HEK293 (cell line): Measurements from ENCODE around the gene CNOT6L.

Experiments used
- GFI1B ChIP-seq: fragments of 450-650 bp; formaldehyde crosslinking; IDR thresholded peaks from 2 replicates; pipeline ENCODE4 v1.5.1; 2016; ENCODE audit warnings: missing biosample characterization, missing genetic modification characterization
- OSR2 ChIP-seq: fragments of 450-650 bp; formaldehyde crosslinking; IDR thresholded peaks from 2 replicates; pipeline ENCODE4 v1.5.1; 2016; ENCODE audit warnings: missing biosample characterization, missing genetic modification characterization
- TCF7L2 ChIP-seq: IDR thresholded peaks from 2 replicates; pipeline ENCODE4 v1.6.1; 2011; ENCODE audit warnings: low read depth, mild to moderate bottlenecking, inconsistent platforms, low read length, moderate library complexity, borderline replicate concordance
- WT1 ChIP-seq: fragments of 450-650 bp; formaldehyde crosslinking; IDR thresholded peaks from 2 replicates; pipeline ENCODE4 v1.5.1; 2016; ENCODE audit warnings: missing biosample characterization, missing genetic modification characterization
- ZBTB1 ChIP-seq: fragments of 450-650 bp; formaldehyde crosslinking; IDR thresholded peaks from 2 replicates; pipeline ENCODE4 v1.5.1; 2016; ENCODE audit warnings: missing biosample characterization, missing genetic modification characterization
- ZBTB17 ChIP-seq: fragments of 450-650 bp; formaldehyde crosslinking; IDR thresholded peaks from 2 replicates; pipeline ENCODE4 v1.5.1; 2016; ENCODE audit warnings: missing biosample characterization, missing genetic modification characterization
- ZFP37 ChIP-seq: fragments of 450-650 bp; formaldehyde crosslinking; IDR thresholded peaks from 2 replicates; pipeline ENCODE4 v1.5.1; 2016; ENCODE audit warnings: missing biosample characterization, missing genetic modification characterization
- ZIC2 ChIP-seq: fragments of 450-650 bp; formaldehyde crosslinking; IDR thresholded peaks from 2 replicates; pipeline ENCODE4 v1.5.1; 2016; ENCODE audit warnings: missing biosample characterization, missing genetic modification characterization
- ZNF121 ChIP-seq: fragments of 450-650 bp; formaldehyde crosslinking; IDR thresholded peaks from 2 replicates; pipeline ENCODE4 v1.5.1; 2016; ENCODE audit warnings: missing biosample characterization, missing genetic modification characterization
- ZNF175 ChIP-seq: fragments of 450-650 bp; formaldehyde crosslinking; IDR thresholded peaks from 2 replicates; pipeline ENCODE4 v1.5.1; 2016; ENCODE audit warnings: missing biosample characterization, missing genetic modification characterization
- ZNF37A ChIP-seq: fragments of 450-650 bp; IDR thresholded peaks from 2 replicates; pipeline ENCODE4 v1.5.1; 2018; ENCODE audit warnings: missing biosample characterization, missing genetic modification characterization
- ZNF433 ChIP-seq: fragments of 450-650 bp; formaldehyde crosslinking; IDR thresholded peaks from 2 replicates; pipeline ENCODE4 v1.5.1; 2016; ENCODE audit warnings: missing biosample characterization, missing genetic modification characterization, low read depth
- ZNF571 ChIP-seq: fragments of 450-650 bp; formaldehyde crosslinking; IDR thresholded peaks from 2 replicates; pipeline ENCODE4 v1.5.0; 2017; ENCODE audit warnings: missing biosample characterization, missing genetic modification characterization
- ZNF585B ChIP-seq: fragments of 450-650 bp; formaldehyde crosslinking; IDR thresholded peaks from 2 replicates; pipeline ENCODE4 v1.5.1; 2016; ENCODE audit warnings: missing biosample characterization, missing genetic modification characterization
- ZNF76 ChIP-seq: fragments of 450-650 bp; formaldehyde crosslinking; IDR thresholded peaks from 2 replicates; pipeline ENCODE4; 2016; ENCODE audit warnings: low read depth, missing biosample characterization, missing genetic modification characterization, borderline replicate concordance
- ZNF768 ChIP-seq: fragments of 450-650 bp; formaldehyde crosslinking; IDR thresholded peaks from 2 replicates; pipeline ENCODE4 v1.5.1; 2018; ENCODE audit warnings: missing biosample characterization, mild to moderate bottlenecking, missing genetic modification characterization
- TF ChIP-seq, protein P1 (sequence below): fragments of 450-650 bp; formaldehyde crosslinking; IDR thresholded peaks from 2 replicates; pipeline ENCODE4 v1.5.1; 2016; ENCODE audit warnings: missing biosample characterization, missing genetic modification characterization
- TF ChIP-seq, protein P2 (sequence below): fragments of 450-650 bp; formaldehyde crosslinking; IDR thresholded peaks from 2 replicates; pipeline ENCODE4 v1.5.1; 2016; ENCODE audit warnings: missing biosample characterization, missing genetic modification characterization
- TF ChIP-seq, protein P3 (sequence below): fragments of 450-650 bp; formaldehyde crosslinking; IDR thresholded peaks from 2 replicates; pipeline ENCODE4 v1.5.1; 2016; ENCODE audit warnings: missing biosample characterization, missing genetic modification characterization
- TF ChIP-seq, protein P4 (sequence below): fragments of 450-650 bp; formaldehyde crosslinking; IDR thresholded peaks from 2 replicates; pipeline ENCODE4 v1.5.1; 2016; ENCODE audit warnings: missing biosample characterization, missing genetic modification characterization
- TF ChIP-seq, protein P5 (sequence below): fragments of 450-650 bp; IDR thresholded peaks from 2 replicates; pipeline ENCODE4 v1.5.1; 2018; ENCODE audit warnings: missing biosample characterization, mild to moderate bottlenecking, missing genetic modification characterization

The CNOT6L gene

DNA sequence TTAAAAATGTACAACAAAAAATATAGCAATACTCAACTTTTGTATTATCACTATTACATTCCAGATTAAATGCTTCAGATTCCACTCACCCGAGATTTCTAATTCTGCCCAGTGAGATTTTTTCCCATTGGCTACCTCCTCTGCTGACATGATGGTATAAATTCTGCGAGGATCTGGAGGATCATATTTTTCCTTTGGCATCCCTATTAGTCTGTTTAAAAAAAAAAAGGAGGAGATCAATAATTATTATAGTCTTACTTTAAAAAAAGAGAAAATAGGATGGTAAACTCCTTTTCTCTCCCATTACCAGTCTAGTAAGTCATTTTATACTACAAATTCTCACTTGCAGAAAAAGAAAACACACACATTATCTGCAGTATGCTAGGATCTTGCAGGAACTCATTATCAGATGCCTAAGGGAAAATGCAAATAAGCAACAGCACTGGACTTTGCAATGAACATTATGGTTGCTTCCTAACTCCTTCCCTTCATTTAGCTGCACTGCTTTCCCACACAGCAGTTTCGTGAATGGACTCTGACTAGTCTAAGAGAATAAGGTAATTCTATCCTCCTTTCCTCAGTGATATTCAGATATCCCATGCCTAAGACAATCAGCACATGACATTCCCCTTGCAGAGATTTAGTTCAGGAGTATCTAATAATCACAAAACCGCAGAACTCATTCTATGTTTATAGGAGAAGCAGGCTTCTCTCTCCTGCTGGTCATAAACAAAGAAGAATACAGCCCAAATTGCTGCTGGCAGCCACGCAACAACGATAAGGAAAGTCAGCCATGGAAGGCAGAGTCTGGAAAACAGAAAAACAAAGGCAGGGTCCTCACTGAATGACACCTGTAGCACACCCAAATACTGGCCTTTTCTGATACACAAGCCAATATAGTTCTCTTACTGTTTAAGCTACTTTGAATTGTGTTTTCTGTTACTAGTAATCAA lies 42.7 kb downstream of the CNOT6L start (continued):
- TF ChIP-seq OSR2 (tag by site-specific recombination) (peak; percentile 89), ZNF76 (tag by site-specific recombination) (no peak), ZBTB1 (no peak), ZBTB17 (0 out of 2 replicates have a peak, but pooled peaks have one; percentile 27), TCF7L2 (no peak), WT1 (tag by site-specific recombination) (peak; percentile 51; the same call in 1 of the 2 replicates), ZIC2 (no peak), ZFP37 (tag by site-specific recombination) (no peak), ZNF175 (tag by site-specific recombination) (no peak), GFI1B (peak; percentile 61; the same call in 1 of the 2 replicates), ZNF571 (tag by site-specific recombination) (no peak), ZNF121 (tag by site-specific recombination) (no peak), ZNF37A (no peak), ZNF433 (tag by site-specific recombination) (no peak), ZNF768 (tag by site-specific recombination) (no peak), ZNF585B (tag by site-specific recombination) (no peak)
- TF ChIP-seq, protein P1, sequence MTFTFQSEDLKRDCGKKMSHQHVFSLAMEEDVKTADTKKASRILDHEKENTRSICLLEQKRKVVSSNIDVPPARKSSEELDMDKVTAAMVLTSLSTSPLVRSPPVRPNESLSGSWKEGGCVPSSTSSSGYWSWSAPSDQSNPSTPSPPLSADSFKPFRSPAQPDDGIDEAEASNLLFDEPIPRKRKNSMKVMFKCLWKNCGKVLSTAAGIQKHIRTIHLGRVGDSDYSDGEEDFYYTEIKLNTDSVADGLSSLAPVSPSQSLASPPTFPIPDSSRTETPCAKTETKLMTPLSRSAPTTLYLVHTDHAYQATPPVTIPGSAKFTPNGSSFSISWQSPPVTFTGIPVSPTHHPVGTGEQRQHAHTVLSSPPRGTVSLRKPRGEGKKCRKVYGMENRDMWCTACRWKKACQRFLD (tag by site-specific recombination): no peak
- TF ChIP-seq, protein P2, sequence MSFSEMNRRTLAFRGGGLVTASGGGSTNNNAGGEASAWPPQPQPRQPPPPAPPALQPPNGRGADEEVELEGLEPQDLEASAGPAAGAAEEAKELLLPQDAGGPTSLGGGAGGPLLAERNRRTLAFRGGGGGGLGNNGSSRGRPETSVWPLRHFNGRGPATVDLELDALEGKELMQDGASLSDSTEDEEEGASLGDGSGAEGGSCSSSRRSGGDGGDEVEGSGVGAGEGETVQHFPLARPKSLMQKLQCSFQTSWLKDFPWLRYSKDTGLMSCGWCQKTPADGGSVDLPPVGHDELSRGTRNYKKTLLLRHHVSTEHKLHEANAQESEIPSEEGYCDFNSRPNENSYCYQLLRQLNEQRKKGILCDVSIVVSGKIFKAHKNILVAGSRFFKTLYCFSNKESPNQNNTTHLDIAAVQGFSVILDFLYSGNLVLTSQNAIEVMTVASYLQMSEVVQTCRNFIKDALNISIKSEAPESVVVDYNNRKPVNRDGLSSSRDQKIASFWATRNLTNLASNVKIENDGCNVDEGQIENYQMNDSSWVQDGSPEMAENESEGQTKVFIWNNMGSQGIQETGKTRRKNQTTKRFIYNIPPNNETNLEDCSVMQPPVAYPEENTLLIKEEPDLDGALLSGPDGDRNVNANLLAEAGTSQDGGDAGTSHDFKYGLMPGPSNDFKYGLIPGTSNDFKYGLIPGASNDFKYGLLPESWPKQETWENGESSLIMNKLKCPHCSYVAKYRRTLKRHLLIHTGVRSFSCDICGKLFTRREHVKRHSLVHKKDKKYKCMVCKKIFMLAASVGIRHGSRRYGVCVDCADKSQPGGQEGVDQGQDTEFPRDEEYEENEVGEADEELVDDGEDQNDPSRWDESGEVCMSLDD (tag by site-specific recombination): no peak
- TF ChIP-seq, protein P3, sequence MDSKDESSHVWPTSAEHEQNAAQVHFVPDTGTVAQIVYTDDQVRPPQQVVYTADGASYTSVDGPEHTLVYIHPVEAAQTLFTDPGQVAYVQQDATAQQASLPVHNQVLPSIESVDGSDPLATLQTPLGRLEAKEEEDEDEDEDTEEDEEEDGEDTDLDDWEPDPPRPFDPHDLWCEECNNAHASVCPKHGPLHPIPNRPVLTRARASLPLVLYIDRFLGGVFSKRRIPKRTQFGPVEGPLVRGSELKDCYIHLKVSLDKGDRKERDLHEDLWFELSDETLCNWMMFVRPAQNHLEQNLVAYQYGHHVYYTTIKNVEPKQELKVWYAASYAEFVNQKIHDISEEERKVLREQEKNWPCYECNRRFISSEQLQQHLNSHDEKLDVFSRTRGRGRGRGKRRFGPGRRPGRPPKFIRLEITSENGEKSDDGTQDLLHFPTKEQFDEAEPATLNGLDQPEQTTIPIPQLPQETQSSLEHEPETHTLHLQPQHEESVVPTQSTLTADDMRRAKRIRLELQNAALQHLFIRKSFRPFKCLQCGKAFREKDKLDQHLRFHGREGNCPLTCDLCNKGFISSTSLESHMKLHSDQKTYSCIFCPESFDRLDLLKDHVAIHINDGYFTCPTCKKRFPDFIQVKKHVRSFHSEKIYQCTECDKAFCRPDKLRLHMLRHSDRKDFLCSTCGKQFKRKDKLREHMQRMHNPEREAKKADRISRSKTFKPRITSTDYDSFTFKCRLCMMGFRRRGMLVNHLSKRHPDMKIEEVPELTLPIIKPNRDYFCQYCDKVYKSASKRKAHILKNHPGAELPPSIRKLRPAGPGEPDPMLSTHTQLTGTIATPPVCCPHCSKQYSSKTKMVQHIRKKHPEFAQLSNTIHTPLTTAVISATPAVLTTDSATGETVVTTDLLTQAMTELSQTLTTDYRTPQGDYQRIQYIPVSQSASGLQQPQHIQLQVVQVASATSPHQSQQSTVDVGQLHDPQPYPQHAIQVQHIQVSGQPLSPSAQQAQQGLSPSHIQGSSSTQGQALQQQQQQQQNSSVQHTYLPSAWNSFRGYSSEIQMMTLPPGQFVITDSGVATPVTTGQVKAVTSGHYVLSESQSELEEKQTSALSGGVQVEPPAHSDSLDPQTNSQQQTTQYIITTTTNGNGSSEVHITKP (tag by site-specific recombination): peak; percentile 69
- TF ChIP-seq, protein P4, sequence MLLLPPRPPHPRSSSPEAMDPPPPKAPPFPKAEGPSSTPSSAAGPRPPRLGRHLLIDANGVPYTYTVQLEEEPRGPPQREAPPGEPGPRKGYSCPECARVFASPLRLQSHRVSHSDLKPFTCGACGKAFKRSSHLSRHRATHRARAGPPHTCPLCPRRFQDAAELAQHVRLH (tag by site-specific recombination): no peak
- TF ChIP-seq, protein P5, sequence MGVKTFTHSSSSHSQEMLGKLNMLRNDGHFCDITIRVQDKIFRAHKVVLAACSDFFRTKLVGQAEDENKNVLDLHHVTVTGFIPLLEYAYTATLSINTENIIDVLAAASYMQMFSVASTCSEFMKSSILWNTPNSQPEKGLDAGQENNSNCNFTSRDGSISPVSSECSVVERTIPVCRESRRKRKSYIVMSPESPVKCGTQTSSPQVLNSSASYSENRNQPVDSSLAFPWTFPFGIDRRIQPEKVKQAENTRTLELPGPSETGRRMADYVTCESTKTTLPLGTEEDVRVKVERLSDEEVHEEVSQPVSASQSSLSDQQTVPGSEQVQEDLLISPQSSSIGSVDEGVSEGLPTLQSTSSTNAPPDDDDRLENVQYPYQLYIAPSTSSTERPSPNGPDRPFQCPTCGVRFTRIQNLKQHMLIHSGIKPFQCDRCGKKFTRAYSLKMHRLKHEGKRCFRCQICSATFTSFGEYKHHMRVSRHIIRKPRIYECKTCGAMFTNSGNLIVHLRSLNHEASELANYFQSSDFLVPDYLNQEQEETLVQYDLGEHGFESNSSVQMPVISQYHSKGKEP: peak; percentile 55; the same call in 1 of the 2 replicates
- TF ChIP-seq, all 188 proteins: peak for 24
